Measurements from ENCODE around the gene KRT15.

Gene KRT15

GRCh38 chr17:41532947-41533570 lies 14.4 kb upstream of the KRT15 start:
- TF ChIP-seq CTCF (IDR thresholded peaks at IDR 0.05): no peak
- H3K4me3 ChIP-seq: no peak overlapping the region
- DNase-seq (ENCODE audit: low spot score): no peak
- H3K27ac ChIP-seq: no peak overlapping the region

- H3K27ac ChIP-seq: no peak overlapping the region
- no peak overlapping the region for H3K4me3 ChIP-seq
- DNase-seq (ENCODE audit: low spot score): no peak
- TF ChIP-seq CTCF (IDR thresholded peaks at IDR 0.05): no peak
Observed at GRCh38 chr17:41531993-41532392, 13.3 kb upstream of the KRT15 start.

DNA sequence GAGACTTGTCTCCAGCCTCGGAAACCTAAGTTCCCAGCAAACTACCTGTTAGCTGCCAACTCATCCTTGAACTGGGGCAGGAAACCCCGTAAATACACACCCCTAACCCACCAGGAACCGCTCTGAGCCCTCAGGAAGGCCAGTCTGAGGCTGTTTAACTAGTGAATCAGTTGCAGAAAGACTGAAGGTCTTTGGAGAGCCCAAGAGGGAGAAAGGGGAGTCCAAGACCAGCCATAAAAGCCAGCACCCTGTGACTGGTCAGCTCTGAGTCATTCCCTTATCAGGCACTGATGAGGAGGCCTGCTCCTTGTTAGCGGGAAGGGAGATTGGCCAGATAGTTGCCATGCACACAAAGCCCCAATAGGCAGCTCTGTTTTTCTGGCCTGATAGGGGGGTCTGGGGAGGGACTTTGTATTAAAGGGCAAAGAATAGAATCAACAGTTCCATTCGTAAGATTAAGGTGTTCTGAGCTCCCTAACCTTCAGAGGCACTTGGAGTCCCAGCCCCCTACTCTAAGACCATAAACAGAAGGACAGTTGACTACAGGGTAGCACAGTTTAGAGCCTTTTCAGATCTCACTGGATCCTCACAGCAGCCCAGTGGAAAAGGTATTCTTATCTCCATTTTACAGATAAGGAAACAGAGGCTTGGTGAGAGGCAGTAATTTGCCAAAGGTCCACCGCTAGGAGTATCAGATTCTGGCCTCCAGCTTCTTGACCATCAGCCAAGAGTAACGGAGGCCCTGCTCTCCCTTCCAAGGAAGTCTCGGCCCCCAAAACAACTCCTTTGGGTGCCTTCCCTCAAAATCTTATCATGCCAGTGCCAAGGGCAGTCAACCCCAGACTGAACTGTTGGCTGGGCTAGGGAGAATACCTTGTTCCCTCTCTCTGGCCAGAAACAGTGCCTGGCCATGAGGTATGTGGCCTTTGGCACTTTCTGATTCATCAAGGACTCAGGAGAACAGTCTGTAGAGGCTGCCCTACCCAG lies 11.7 kb upstream of the KRT15 start:
- DNase-seq (ENCODE audit: low spot score): no peak
- TF ChIP-seq CTCF (IDR thresholded peaks at IDR 0.05): no peak
- H3K27ac ChIP-seq: no peak overlapping the region
- H3K4me3 ChIP-seq: no peak overlapping the region

DNA sequence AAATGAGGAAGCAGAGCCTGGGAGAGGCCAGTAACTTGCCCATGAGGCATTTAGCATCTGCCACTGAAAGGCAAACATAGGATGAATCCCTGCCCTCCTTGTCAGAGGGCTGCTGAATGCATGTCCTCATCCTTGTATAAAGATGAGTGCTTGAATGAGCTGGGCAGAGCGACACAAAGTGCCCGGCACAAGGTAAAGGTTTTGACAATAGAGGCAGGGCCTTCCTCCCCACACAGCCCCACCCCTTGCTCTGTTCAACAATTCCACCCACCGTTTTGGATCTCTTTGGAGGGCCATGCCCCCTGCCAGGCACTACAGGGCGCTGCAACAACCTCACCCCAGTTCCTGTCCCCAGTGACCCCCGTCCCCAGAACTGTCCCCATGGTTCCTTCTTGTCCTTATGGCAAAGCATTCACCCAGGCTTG lies 10.8 kb upstream of the KRT15 start:
- no peak for TF ChIP-seq CTCF (IDR thresholded peaks at IDR 0.05)
- H3K4me3 ChIP-seq: no peak overlapping the region
- DNase-seq (ENCODE audit: low spot score): no peak
- H3K27ac ChIP-seq: no peak overlapping the region

GRCh38 chr17:41528959-41529353 lies 10.3 kb upstream of the KRT15 start:
- DNase-seq (ENCODE audit: low spot score): no peak
- no peak overlapping the region for H3K4me3 ChIP-seq
- TF ChIP-seq CTCF (IDR thresholded peaks at IDR 0.05): no peak
- H3K27ac ChIP-seq: no peak overlapping the region

DNA sequence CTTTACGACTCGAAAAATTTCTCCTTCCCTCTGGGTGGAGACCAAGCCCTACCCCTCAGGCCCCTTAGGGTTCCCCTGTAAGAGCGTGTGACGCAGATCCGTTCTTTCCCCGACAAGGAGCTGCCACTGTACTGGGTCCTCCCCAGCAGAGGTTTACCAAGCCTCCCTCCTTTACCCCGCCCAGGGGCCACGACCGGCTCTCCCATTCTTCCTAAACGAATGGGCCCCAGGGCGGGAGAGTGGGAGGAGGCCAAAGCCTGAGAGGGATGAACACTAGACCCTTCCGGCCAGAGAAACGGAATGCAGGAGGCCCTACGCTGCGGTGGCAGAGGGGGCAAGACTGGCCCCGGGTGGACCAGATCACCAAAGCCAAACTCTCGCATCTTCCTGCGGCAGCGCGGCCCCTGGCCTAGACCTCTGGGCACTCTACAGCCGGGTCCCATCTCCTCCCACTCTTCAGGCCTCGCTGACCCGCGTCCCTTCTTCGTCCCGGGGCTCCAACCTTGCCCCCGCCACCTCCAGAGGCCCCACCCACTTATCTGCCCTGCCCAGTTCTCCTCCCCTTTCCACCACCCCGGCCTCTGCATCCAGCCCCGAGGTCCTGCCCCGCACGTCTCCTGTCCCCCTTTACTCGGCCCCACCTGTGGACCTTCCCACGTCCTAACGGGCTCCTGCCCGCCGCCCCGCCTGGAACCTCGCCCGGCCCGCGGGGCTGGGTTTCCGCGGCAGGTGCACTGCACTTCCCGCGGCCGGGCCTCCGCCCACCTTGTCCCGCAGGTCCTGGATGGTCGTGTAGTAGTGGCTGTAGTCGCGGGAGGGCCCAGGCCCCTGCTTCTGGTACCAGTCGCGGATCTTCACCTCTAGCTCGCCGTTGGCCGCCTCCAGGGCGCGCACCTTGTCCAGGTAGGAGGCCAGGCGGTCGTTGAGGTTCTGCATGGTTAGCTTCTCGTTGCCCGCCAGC lies 8.7 kb upstream of the KRT15 start:
- Histone ChIP-seq H3K27ac (no peak overlapping the region), H3K4me3 (peak overlapping the region; percentile 57)
- no peak for TF ChIP-seq CTCF (IDR thresholded peaks at IDR 0.05)
- no peak for DNase-seq (ENCODE audit: low spot score)

All from coronary artery (tissue), 2 donors.